PC-3 (cell line): Measurements from ENCODE around the gene NLGN1. TPM values are rescaled to one million over a fixed set of nuclear protein-coding genes. Genes with fewer than 3 reads are reported as not detected.

ENCODE experiments used
- ATAC-seq: fragments of 200-7000 bp; cut with Tn5 transposase; 2 replicates; pipeline ENCODE4 v1.9.1; 2020; ENCODE audit warnings: mild to moderate bottlenecking, moderate library complexity
- BruUV-seq: library from RNA; stranded (reverse); fragments of 400-500 nt; replicated peaks from 2 replicates; lab custom pipeline; 2021; lab: Mats Ljungman, UMichigan
- CTCF ChIA-PET: fragments of 300-600 bp; sonication (Branson Sonifier 250); formaldehyde crosslinking; loops from one replicate; lab custom pipeline; 2022; ENCODE audit warnings: antibody characterized with exemption; lab: Charles Lee
- POLR2A ChIA-PET: fragments of 300-600 bp; sonication (Branson Sonifier 250); formaldehyde crosslinking; loops from one replicate; lab custom pipeline; 2022; ENCODE audit warnings: antibody characterized with exemption; ENCODE audit not compliant: unreplicated experiment; lab: Charles Lee
- DNase-seq: peaks from one replicate; pipeline ENCODE4 v3.0.0-alpha.2; 2015
- H2AFZ ChIP-seq: fragments of 300-600 bp; sonication (generic); 2 replicates; pipeline ENCODE4 v1.6.0; 2016; ENCODE audit warnings: antibody characterized with exemption, low read length
- H3F3A ChIP-seq: fragments of 300-600 bp; sonication (generic); one replicate; pipeline ENCODE4 v1.6.0; 2017; ENCODE audit warnings: antibody characterized with exemption, low read length, control low read depth, mild to moderate bottlenecking; ENCODE audit not compliant: unreplicated experiment
- H3K27ac ChIP-seq: fragments of 300-600 bp; sonication (generic); 2 replicates; pipeline ENCODE4 v1.5.1; 2016; ENCODE audit warnings: mild to moderate bottlenecking, low read length
- H3K27me3 ChIP-seq: fragments of 300-600 bp; sonication (generic); 2 replicates; pipeline ENCODE4 v1.6.1; 2016; ENCODE audit warnings: low read length, mixed read lengths
- H3K36me3 ChIP-seq: fragments of 300-600 bp; sonication (generic); 2 replicates; pipeline ENCODE4 v1.6.1; 2016; ENCODE audit warnings: low read depth, mixed run types, low read length, mixed read lengths
- H3K4me1 ChIP-seq: fragments of 300-600 bp; sonication (generic); 2 replicates; pipeline ENCODE4 v1.5.1; 2016; ENCODE audit warnings: low read length; ENCODE audit not compliant: insufficient read depth
- H3K4me2 ChIP-seq: fragments of 300-600 bp; sonication (generic); 2 replicates; pipeline ENCODE4 v1.6.0; 2016; ENCODE audit warnings: low read length
- H3K4me3 ChIP-seq: fragments of 300-600 bp; sonication (generic); 2 replicates; pipeline ENCODE4 v1.5.1; 2016; ENCODE audit warnings: mild to moderate bottlenecking, low read length, mixed read lengths
- H3K79me2 ChIP-seq: fragments of 300-600 bp; sonication (generic); 2 replicates; pipeline ENCODE4 v1.6.1; 2017; ENCODE audit warnings: low read length, mixed read lengths
- H3K9ac ChIP-seq: fragments of 300-600 bp; sonication (generic); 2 replicates; pipeline ENCODE4 v1.6.0; 2016; ENCODE audit warnings: mild to moderate bottlenecking, low read length
- H3K9me2 ChIP-seq: fragments of 300-600 bp; sonication (generic); replicated peaks from 2 replicates; pipeline ENCODE4 v1.6.1; 2016; ENCODE audit warnings: mixed run types, low read length, mixed read lengths
- H3K9me3 ChIP-seq: fragments of 300-600 bp; sonication (generic); 2 replicates; pipeline ENCODE4 v1.6.1; 2016; ENCODE audit warnings: low read length, mixed read lengths
- H4K20me1 ChIP-seq: fragments of 300-600 bp; sonication (generic); 2 replicates; pipeline ENCODE4 v1.6.1; 2016; ENCODE audit warnings: low read length, mixed read lengths
- EZH2 ChIP-seq: fragments of 300-600 bp; sonication (generic); IDR thresholded peaks from one replicate; pipeline ENCODE4 v1.6.1; 2017; ENCODE audit warnings: antibody characterized with exemption, mild to moderate bottlenecking, low read length; ENCODE audit not compliant: unreplicated experiment
- EZH2phosphoT487 ChIP-seq: fragments of 300-600 bp; sonication (generic); IDR thresholded peaks from 2 replicates; pipeline ENCODE4 v1.6.1; 2018; ENCODE audit warnings: mild to moderate bottlenecking, antibody characterized with exemption, low read length, borderline replicate concordance
- intact Hi-C: fragments of 100-400 bp; cut with micrococcal nuclease; formaldehyde crosslinking; loops from 2 replicates; pipeline ENCODE4 v1.9.0; 2023
- total RNA-seq: library from RNA; depleted of rRNA; stranded (reverse); fragments of >200 nt; gene quantifications from 2 replicates; pipeline ENCODE4 v1.2.3, GENCODE V29; 2014
- TF ChIP-seq, protein P1 (sequence below): fragments of 300-600 bp; sonication (generic); conservative IDR thresholded peaks from 2 replicates; pipeline ENCODE4 v1.5.1; 2017; ENCODE audit warnings: antibody characterized with exemption, low read depth, mild to moderate bottlenecking, low read length

Gene NLGN1
- total RNA-seq, 1 experiment from 2014 or later = 0.77 TPM

DNA sequence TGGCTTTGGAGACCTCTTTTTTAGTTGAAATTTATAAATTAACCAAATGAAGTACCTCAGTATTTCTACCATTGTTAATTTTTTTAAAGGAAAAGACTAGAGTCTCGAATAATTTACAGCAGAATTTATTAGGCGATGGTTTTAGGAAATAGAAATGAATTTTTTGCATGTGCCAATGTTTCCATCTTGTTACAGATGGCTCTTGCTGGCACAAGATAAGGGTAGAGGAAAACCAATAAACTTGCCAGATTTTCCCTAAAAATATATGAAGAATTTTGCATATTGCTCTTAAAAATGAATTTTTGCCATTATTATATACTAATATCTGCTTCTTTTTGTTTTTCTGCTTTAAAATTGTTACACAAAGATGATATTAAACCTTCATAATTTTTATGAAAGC is 380.7 kb downstream of the NLGN1 start:
- Histone ChIP-seq H4K20me1 (no peaks in the 10 kb centered on the region), H3F3A (no peaks in the 10 kb centered on the region), H3K27ac (no peak overlapping the region), H3K27me3 (peaks cover 5% of the 10 kb centered on the region; the same call in 1 of the 2 replicates), H3K4me2 (no peak overlapping the region), H3K4me1 (no peaks in the 10 kb centered on the region), H2AFZ (no peak overlapping the region), H3K4me3 (no peak overlapping the region), H3K9me3 (no peaks in the 10 kb centered on the region), H3K9me2 (no peaks in the 10 kb centered on the region), H3K79me2 (no peaks in the 10 kb centered on the region), H3K36me3 (no peaks in the 10 kb centered on the region), H3K9ac (no peak overlapping the region)
- ChIA-PET CTCF (no interaction called here), POLR2A (no interaction called here)
- no TSS peak for BruUV-seq
- intact Hi-C loops = no loop called here
- ATAC-seq (no peak), DNase-seq (no peak)
- TF ChIP-seq EZH2phosphoT487 = no peak
- TF ChIP-seq, protein P1, sequence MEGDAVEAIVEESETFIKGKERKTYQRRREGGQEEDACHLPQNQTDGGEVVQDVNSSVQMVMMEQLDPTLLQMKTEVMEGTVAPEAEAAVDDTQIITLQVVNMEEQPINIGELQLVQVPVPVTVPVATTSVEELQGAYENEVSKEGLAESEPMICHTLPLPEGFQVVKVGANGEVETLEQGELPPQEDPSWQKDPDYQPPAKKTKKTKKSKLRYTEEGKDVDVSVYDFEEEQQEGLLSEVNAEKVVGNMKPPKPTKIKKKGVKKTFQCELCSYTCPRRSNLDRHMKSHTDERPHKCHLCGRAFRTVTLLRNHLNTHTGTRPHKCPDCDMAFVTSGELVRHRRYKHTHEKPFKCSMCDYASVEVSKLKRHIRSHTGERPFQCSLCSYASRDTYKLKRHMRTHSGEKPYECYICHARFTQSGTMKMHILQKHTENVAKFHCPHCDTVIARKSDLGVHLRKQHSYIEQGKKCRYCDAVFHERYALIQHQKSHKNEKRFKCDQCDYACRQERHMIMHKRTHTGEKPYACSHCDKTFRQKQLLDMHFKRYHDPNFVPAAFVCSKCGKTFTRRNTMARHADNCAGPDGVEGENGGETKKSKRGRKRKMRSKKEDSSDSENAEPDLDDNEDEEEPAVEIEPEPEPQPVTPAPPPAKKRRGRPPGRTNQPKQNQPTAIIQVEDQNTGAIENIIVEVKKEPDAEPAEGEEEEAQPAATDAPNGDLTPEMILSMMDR = no peak

DNA sequence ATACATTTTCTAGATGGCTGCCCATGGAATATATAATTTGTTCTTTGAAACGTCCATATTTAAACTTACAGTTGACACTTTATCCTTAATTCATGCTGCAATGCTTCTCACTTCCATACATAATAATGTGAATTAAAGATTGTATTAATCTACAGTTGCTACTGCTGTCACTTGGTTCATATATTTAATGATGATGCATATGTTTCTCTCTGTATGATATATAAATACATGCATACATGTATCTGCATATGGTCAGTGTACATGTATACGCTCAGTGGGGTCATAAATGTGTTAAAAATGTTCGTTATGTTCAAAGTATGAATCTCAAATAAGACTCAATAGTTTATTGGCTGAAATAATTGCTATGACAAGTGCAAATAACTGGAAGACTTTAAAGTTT is 382.5 kb downstream of the NLGN1 start:
- TF ChIP-seq, protein P1 = no peak
- no peak for TF ChIP-seq EZH2
- no peak for TF ChIP-seq EZH2phosphoT487
- H4K20me1 ChIP-seq = no peaks in the 10 kb centered on the region
- BruUV-seq = no TSS peak
- intact Hi-C loops = no loop called here
- H3K36me3 ChIP-seq = no peaks in the 10 kb centered on the region
- no peak for ATAC-seq
- no peaks in the 10 kb centered on the region for H3F3A ChIP-seq
- ChIA-PET POLR2A (no interaction called here), CTCF (no interaction called here)
- no peaks in the 10 kb centered on the region for H3K79me2 ChIP-seq
- no peak overlapping the region for H3K4me3 ChIP-seq
- H3K4me1 ChIP-seq = no peaks in the 10 kb centered on the region
- DNase-seq = no peak
- no peak overlapping the region for H3K4me2 ChIP-seq
- no peak overlapping the region for H3K27ac ChIP-seq
- H3K9me3 ChIP-seq = no peaks in the 10 kb centered on the region
- H3K27me3 ChIP-seq = peaks cover 5% of the 10 kb centered on the region; the same call in 1 of the 2 replicates
- H3K9me2 ChIP-seq = no peaks in the 10 kb centered on the region
- no peak overlapping the region for H3K9ac ChIP-seq
- H2AFZ ChIP-seq = no peak overlapping the region

DNA sequence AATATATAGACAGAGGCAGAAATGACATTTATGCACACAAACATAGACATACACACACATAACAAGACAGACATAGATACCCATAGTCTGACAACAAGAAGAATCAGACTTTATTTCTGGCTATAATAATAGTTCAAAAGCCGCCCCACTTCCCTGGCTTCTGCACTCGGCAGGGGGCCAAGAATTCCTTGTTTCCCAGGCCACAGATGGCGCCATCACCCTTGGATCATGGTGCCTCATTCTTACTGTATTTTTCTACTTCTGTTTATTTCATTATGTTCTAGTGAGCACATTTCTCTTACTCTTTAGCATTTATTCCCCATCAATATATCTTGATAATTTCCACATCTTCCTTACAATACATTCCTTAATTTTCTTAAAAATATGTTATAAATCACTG is 387.5 kb downstream of the NLGN1 start:
- Histone ChIP-seq H3K9me3 (no peaks in the 10 kb centered on the region), H3K4me1 (no peaks in the 10 kb centered on the region), H2AFZ (no peak overlapping the region), H3K27me3 (no peaks in the 10 kb centered on the region), H4K20me1 (no peaks in the 10 kb centered on the region), H3K9me2 (no peaks in the 10 kb centered on the region), H3K36me3 (no peaks in the 10 kb centered on the region), H3K9ac (no peak overlapping the region), H3K4me2 (no peak overlapping the region), H3K27ac (no peak overlapping the region), H3K4me3 (no peak overlapping the region), H3K79me2 (no peaks in the 10 kb centered on the region), H3F3A (no peaks in the 10 kb centered on the region)
- BruUV-seq = no TSS peak
- DNase-seq (no peak), ATAC-seq (no peak)
- CTCF ChIA-PET = no interaction called here
- intact Hi-C loops = no loop called here
- TF ChIP-seq EZH2phosphoT487 = no peak
- TF ChIP-seq, protein P1 = peak; percentile 32; the same call in 1 of the 2 replicates
- POLR2A ChIA-PET = no interaction called here
